ENCODE measurements around the gene ABCA7.

The ABCA7 gene

DNA sequence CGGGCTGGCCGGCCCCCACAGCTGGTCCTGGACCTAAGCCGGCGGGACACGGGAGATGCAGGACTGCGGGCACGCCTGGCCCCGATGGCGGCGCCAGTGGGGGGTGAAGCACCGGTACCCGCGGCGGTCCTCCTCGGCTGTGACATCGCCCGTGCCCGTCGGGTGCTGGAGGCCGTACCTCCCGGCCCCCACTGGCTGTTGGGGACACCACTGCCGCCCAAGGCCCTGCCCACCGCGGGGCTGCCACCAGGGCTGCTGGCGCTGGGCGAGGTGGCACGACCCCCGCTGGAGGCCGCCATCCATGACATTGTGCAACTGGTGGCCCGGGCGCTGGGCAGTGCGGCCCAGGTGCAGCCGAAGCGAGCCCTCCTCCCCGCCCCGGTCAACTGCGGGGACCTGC is 36.6 kb upstream of the ABCA7 start:
- DNase-seq = no peak

DNA sequence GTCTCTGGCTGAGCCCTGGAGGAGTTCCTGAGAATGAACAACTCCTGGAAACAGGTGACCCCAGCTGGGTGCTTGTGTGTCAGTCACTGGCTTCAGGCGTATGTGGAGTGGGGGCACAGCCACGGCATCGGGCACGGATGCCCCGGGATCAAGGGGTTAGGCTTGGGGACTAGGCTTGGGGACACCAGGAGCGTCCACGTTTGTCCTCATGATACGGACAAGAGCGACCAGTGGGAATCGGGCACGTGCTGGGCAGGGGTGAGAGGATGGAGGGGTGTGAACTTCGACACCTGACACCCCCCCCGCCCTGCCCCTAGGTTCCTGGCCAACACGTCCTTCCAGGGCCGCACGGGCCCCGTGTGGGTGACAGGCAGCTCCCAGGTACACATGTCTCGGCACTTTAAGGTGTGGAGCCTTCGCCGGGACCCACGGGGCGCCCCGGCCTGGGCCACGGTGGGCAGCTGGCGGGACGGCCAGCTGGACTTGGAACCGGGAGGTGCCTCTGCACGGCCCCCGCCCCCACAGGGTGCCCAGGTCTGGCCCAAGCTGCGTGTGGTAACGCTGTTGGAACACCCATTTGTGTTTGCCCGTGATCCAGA is 35.6 kb upstream of the ABCA7 start:
- no peak for DNase-seq

DNA sequence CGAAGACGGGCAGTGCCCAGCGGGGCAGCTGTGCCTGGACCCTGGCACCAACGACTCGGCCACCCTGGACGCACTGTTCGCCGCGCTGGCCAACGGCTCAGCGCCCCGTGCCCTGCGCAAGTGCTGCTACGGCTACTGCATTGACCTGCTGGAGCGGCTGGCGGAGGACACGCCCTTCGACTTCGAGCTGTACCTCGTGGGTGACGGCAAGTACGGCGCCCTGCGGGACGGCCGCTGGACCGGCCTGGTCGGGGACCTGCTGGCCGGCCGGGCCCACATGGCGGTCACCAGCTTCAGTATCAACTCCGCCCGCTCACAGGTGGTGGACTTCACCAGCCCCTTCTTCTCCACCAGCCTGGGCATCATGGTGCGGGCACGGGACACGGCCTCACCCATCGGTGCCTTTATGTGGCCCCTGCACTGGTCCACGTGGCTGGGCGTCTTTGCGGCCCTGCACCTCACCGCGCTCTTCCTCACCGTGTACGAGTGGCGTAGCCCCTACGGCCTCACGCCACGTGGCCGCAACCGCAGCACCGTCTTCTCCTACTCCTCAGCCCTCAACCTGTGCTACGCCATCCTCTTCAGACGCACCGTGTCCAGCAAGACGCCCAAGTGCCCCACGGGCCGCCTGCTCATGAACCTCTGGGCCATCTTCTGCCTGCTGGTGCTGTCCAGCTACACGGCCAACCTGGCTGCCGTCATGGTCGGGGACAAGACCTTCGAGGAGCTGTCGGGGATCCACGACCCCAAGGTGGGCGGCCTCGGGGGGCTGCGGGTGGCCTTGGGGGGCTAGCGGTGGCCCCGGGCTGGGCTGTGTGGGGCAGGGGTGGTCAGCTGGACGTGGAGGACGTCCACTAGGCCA is 34.9 kb upstream of the ABCA7 start:
- no peak for DNase-seq

DNA sequence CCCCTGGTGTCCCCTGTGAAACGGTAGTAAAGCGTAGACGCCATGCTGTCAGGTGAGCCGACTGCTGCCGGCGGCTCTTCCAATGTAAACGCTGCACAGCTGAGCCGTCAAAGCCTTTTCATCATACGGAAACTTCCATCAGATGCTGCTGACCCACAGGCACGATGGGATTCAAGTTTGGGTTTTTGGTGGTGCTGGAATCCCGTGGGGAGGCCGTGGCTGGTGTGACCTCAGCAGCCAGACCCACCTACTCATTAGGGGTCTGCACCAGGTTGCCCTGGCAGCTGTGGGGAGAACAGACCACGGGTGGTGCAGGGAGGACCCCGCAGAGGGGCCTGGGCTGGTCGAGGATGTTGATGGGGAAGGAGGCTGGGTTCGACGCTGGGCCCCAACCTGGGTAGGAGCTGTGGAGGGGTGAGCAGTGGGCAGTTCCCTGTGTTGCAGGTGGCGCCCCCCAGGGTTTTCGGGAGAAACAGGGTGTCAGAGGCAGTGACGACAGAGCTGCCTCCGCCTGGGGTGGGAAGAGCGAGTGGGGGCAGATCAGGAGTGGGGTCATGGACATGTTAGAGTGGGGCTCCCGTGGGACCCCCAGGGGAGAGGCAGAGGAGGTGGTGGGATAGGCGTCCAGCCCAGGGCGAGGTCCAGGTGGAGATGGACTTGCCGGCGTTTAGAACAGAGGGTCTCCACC is 33.1 kb upstream of the ABCA7 start:
- no peak for DNase-seq

DNA sequence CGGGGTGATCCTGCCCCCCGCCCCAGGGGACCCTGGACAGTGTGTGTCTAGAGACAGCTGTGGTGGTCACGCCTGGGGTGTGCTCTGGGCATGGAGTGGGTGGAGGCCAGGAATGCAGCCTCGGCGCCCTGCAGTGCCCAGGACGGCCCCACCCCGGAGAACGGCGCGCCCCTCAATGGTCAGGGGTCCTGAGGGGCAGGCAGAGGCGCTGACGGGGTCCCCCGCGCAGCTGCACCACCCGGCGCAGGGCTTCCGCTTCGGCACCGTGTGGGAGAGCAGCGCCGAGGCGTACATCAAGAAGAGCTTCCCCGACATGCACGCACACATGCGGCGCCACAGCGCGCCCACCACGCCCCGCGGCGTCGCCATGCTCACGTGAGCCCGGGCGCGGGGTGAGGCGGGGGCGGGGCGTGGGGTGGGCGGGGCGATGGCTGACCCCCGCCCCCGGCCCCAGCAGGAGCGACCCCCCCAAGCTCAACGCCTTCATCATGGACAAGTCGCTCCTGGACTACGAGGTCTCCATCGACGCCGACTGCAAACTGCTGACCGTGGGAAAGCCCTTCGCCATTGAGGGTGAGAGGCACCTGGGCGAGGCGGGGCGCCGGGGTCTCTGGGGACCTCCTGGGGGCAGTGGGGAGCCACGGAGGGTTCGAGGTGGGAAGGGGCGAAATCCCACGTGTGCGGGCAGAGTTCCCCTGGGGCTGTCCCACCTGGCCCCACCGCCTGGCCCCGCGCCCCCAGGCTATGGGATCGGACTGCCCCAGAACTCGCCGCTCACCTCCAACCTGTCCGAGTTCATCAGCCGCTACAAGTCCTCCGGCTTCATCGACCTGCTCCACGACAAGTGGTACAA is 32.3 kb upstream of the ABCA7 start:
- DNase-seq = no peak

DNA sequence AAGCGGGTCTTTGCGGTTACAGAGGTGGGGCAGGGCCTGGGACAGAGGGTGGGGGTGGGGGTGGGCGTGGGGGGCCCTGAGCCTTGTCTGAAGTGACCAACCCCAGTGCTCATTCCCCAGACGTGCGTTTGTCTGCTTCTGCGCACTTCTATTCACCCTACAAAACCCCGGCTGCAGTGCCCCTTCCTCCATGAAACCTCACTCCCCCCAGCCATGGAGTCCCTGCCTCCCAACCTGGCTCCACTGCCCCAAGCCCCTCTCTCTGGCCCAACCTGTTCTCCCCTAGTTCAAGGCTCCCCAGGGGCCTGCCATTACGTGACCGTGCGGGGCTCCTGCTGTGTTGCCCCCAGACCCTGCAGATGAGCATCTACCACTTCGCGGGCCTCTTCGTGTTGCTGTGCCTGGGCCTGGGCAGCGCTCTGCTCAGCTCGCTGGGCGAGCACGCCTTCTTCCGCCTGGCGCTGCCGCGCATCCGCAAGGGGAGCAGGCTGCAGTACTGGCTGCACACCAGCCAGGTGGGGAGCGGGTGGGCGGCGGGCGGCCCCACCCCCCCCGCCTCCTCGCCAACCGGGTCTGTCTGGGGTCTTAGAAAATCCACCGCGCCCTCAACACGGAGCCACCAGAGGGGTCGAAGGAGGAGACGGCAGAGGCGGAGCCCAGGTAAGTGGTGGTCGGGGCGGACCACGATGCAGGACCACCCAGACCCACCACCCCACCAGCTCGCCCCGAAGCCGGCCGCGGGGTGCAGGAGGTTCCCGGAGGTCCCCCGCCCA is 31.5 kb upstream of the ABCA7 start:
- DNase-seq = no peak

DNA sequence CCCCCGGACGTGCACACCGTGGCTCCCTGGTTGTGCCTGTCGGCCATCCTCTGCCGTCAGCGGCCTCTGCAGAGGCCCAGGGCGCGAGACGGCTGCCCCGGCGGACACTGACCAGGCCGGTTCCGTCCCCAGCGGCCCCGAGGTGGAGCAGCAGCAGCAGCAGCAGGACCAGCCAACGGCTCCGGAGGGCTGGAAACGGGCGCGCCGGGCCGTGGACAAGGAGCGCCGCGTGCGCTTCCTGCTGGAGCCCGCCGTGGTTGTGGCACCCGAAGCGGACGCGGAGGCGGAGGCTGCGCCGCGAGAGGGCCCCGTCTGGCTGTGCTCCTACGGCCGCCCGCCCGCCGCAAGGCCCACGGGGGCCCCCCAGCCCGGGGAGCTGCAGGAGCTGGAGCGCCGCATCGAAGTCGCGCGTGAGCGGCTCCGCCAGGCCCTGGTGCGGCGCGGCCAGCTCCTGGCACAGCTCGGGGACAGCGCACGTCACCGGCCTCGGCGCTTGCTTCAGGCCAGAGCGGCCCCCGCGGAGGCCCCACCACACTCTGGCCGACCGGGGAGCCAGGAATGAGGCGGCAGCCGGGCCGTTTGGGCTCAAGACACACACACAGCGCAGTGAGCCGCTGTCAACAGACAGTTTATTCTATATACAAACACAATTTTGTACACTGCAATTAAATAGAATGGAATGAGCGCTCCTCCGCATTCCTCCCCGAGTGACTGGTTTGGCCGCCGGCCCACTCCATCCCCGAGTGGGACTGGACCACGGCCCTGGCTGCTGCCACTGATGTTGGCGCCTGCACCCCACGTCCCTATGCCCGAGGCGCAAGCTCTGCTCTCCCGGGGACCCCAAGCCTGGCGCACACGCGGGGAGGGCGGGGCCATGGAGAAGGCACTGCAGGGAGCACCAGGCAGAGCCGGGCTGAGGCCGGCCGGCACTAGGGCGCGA is 30.6 kb upstream of the ABCA7 start:
- no peak for DNase-seq

DNA sequence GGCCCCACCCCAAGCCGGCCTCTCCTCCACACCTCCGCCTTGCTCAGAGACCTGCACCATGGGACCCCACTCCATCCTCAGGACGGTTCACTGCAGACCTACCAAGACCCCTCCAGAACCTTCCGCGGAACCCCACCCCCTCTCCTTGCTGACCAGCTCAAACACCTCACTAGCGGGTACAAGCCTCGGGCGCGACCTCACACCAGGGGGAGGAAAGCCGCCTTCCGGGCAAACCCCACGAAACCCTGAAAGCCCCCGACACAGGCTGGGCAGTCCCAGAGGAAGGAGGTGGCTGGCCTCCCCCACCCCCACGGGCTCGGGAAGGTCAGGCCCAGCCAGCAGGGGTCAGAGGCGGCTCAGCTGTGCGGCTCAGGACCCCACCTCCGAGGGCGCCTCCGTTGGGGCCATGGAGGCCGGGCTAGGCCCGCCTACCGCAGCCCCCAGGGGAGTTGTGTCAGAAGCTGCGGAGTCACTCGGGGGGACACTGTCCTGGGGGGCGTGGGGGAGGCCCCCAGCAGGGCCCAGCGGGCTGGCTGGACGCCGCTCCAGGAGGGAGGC is 29.8 kb upstream of the ABCA7 start:
- DNase-seq = no peak

DNA sequence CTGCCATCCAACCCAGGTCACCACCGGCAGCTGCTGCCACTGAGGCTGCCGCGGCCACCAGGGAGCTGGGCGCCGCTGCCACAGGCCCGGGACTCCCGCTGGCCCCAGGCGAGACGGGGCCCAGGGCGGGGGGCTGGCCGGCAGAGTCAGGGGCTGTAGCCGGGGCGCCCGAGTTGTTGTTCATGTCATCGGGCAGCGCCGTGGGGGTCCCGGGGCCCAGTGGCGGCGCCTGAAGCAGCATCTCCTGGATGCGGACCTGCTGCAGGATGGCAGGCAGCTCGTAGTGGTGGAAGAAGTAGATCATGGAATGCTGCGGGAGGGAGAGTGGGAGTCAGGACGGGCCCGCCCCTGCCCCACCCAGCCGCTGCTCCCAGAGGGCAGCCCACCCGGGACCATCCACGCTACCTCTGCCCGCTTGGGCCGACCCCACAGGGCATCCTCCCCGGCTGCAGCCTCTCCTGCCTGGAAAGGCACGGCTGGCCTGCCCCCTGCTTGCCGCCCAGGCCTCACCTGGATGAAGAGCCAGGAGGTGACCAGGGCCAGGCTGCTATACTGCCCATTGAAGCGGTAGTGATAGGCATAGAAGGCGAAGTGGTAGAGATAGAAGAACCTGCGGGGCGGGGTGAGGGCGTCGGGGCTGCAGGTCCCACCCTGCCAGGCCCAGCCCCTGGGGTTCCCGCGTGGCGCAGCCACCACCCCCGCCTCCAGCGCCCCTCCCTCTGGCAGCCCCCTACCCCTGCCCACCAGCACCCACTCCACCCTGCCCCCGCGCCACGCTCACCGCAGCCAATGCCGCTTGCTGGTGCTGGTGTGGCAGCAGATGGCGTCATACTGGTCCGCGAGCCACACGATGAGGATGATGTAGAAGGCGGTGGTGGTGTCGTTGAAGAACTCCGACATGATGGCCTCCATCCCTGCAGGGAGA is 29.1 kb upstream of the ABCA7 start:
- no peak for DNase-seq

DNA sequence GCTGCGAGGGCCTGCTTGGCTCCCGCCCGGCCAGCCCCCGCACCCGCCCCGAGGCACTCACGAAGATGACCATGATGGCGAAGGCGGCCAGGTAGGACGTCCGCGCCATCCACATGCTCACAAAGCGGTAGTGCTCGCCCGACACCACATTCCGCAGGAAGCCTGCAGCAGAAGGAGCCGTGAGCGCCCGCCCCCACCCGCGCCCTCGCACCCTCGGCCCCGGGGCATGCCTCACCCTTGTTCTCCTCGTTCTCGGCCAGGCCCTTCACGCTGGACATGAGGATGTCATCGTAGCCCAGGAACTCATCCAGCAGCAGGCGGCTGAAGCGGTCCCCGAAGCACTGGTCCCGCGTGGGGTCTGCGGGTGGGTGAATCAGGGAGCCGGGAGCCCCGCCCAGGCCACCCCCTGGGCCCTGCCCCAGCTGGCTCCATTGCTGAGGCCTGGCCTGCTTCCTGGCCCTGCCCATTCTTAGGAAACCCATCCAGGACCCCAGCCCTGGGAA is 28.0 kb upstream of the ABCA7 start:
- no peak for DNase-seq

DNA sequence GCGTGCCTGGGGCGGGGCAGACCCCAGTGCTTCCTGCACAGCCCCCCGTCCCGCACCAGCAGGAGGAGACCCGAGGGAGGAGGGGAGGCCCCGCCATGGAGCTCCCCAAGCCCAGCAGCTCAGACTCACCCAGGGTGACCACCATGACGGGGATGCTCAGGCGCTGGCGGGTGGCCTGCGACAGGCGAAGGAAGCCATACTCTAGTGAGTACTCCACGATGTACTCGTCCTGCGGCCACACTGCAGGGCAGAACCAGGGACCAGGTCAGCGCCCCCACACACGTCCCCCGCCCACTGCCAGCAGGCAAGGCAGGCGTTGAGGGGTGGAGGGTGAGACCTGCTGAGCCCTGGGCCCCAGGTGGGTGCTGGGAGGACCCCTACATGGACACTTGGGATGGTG is 27.6 kb upstream of the ABCA7 start:
- DNase-seq = no peak

DNA sequence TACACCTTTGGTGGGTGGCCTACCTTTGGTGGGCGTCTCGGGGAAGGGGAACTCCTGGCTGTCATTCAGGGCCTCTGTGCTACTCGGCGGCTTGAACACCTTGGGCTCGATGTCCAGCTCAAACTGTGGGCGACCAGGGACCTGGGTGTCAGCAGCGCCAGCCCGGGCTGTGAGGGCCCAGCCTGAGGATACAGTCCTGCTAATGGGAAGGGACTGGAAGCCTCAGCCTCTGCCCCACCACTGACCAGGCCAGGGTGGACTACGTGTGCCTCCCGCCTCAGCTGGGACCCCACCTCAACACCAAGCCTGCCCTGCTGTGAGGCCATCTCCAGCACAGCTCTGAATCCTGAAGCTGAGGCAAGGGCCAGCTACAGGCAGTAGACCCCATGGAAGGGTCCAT is 26.7 kb upstream of the ABCA7 start:
- no peak for DNase-seq

DNA sequence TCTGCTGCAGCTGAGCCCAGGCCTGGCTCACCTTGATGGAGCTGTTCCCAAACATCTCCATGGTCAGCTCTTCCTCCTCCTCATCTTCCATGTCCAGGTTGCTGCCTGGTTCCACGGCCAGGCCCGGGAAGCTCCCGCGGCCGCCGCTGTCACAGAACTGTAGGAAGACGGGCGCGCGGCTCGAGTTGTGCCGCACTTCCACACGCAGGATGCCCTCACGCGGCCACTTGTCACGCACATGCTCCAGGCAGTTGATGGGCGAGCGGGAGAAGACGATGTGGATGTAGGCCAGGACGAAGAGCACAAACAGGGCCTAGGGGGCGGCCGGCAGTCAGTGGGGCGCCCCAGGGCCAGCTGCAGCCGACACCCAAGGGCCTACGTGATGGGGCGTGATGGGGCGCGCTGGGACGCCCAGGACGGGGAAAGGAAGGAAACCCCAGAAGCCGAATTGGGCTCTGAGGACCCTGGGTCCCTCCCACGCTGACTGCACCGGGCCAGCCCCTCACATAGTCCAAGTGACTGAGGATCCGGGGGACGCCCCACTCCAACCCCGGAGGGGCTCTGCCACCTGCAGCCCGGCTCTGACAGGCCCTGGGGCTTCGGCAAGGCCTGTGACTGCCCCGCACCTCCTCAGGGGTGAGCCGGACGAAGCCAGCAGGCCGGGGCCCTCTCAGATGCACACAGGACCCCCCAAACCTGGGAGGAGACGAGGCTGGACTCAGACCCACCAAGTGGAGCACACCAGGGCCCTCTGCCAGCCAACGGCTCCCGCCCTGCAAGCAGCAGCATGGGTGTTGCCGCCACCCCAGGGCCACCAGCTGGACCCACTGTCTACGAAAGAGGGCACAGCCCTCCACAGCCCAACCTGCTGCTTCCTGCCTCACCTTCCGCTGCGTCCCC is 25.5 kb upstream of the ABCA7 start:
- no peak for DNase-seq

DNA sequence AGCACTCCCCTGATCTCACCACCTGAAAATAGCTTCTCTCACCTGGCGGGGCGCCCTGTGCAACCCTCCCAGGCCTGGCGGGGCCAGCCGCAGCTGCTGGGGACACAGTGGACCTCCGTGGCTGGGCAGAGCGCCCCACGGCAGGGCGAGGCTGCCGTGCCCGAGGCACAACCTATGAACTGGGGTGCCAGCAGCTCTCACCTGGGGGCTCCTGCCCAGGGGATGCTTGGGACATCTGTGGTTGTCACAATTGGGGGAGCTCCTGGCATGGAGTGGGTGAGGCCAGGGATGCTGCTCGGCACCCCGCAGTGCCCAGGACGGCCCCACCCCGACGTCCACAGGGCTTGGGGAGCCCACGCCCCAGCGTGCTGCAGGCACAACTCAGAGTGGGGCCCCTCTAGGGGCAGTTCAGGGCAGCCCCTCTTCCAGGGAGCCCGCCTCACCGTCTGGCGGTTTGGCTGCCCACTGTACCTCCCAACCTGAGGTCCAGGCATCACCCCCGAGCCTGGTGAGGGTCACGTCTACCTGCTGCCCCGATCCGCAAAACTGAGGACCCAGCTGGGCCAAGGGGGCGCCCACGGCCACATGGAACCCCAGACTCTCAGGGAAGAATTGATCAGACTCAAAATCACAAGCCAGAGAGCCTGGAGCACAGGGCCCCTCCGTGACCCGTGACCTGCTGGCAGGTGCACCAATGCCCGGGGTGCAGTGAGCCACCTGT is 24.7 kb upstream of the ABCA7 start:
- DNase-seq = no peak

DNA sequence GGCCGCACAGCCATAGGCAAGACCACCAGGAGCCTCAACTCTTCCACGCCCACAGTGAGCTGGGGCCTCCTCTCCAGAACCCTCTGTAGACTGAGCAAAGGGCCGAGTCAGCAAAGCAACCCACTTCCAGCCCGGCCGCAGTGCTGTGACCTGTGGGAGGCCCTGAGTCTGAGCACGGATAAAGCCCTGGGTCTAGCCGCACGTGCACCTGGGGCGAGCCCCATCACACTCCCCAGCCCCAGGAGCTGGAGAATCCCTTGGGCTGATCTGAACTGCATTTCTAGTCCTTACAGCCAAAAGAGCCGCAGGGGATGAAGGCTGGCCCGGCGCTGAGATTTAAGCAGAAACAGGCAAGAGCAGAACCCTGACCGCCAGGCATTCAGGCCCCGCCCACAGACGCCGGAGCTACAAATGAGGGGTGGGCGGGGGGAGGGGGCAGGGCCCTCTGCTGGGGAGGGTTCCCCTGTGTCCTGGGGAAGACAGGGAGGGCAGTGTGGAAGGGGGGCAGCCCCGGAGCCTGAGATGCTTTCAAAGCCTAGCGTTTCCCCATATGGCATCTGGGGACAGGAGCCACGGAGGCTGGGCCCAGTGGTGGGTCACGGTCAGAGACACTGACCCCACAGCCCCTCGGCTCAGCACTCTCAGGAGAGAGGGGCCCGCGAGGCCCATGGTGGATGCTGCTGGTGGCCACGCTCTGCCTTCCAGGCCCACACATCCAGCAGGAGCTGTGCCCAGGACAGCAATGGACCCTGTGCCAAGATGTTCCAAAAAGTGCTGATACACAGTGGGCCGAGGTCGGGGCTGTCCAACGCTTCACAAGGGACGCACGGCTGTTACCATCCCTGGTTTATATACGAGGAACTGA is 23.9 kb upstream of the ABCA7 start:
- DNase-seq = no peak

DNA sequence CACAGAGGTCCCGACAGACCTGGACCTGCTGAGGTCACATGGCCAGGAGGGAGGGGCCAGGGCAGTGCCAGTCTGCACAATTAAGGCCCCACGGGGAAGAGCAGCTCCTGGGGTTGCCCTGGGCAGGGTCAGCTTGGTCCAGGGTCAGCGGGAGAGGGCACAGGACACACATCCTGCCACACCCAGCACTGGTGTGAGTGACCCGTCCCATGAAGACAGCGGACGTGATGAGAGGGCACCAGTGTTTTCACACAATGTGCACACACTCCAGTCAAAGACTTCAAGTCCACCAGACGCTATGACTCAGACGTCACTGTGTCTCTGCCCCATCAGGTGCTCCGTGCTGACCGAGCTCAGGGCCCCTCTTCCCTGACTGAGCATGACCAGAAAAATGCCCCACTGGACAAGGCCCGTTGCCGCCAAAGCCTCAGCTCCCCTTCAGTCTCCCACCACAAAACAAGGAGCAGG is 23.2 kb upstream of the ABCA7 start:
- DNase-seq = peak; percentile 61
